SK-N-SH treated with all-trans-retinoic acid at 6 μM for 48 hours (cell line): ENCODE data around the gene ARID5A.
"Not testable (repeated sequence)": the region's sequence is repeated elsewhere in the genome, so short reads cannot be mapped to it uniquely, and the experiment has no call there.

Experiments used
- ATAC-seq: fragments of 200-7000 bp; cut with Tn5 transposase; 3 replicates; pipeline ENCODE4 v1.9.1; 2020; ENCODE audit warnings: mild to moderate bottlenecking, moderate library complexity
- ARNTL ChIP-seq: fragments of 450-650 bp; formaldehyde crosslinking; IDR thresholded peaks from 2 replicates; pipeline ENCODE4 v1.5.0; 2020; ENCODE audit warnings: low read depth, mild to moderate bottlenecking, moderate library complexity, borderline replicate concordance
- BACH2 ChIP-seq: fragments of 250-450 bp; sonication (Bioruptor Pico); IDR thresholded peaks from 2 replicates; pipeline ENCODE4 v1.9.0; 2021; ENCODE audit warnings: mild to moderate bottlenecking, borderline replicate concordance
- CSDC2 ChIP-seq: fragments of 250-450 bp; sonication (Bioruptor Pico); IDR thresholded peaks from 2 replicates; pipeline ENCODE4 v1.5.0; 2020; ENCODE audit warnings: mild to moderate bottlenecking, moderate library complexity
- ESRRG ChIP-seq: fragments of 250-450 bp; sonication (Bioruptor Pico); IDR thresholded peaks from 2 replicates; pipeline ENCODE4 v1.6.1; 2021; ENCODE audit warnings: mild to moderate bottlenecking
- ISL1 ChIP-seq: fragments of 250-450 bp; sonication (Bioruptor Pico); IDR thresholded peaks from 2 replicates; pipeline ENCODE4 v2.1.2; 2022; ENCODE audit warnings: mild to moderate bottlenecking, moderate library complexity
- OSR1 ChIP-seq: fragments of 250-450 bp; sonication (Bioruptor Pico); IDR thresholded peaks from 2 replicates; pipeline ENCODE4 v1.8.0; 2022; ENCODE audit warnings: moderate library complexity, mild to moderate bottlenecking, inconsistent platforms
- PPARA ChIP-seq: fragments of 250-450 bp; sonication (Bioruptor Pico); IDR thresholded peaks from 2 replicates; pipeline ENCODE4 v1.5.0; 2020; ENCODE audit warnings: mild to moderate bottlenecking, borderline replicate concordance
- RARB ChIP-seq: fragments of 250-450 bp; sonication (Bioruptor Pico); IDR thresholded peaks from 2 replicates; pipeline ENCODE4 v1.8.0; 2021; ENCODE audit warnings: mild to moderate bottlenecking, moderate library complexity
- TCF4 ChIP-seq: fragments of 250-450 bp; sonication (Bioruptor Pico); IDR thresholded peaks from 2 replicates; pipeline ENCODE4 v1.8.0; 2021; ENCODE audit warnings: mild to moderate bottlenecking, moderate library complexity, borderline replicate concordance
- TOX ChIP-seq: fragments of 250-450 bp; sonication (Bioruptor Pico); IDR thresholded peaks from 2 replicates; pipeline ENCODE4 v1.8.0; 2021; ENCODE audit warnings: mild to moderate bottlenecking, moderate library complexity, borderline replicate concordance
- TSHZ2 ChIP-seq: fragments of 250-450 bp; sonication (Bioruptor Pico); IDR thresholded peaks from 2 replicates; pipeline ENCODE4 v1.5.0; 2020; ENCODE audit warnings: mild to moderate bottlenecking, moderate library complexity
- ZC3H10 ChIP-seq: fragments of 250-450 bp; sonication (Bioruptor Pico); IDR thresholded peaks from 2 replicates; pipeline ENCODE4 v1.5.1; 2021; ENCODE audit warnings: mild to moderate bottlenecking, moderate library complexity
- ZFP3 ChIP-seq: fragments of 250-450 bp; sonication (Bioruptor Pico); IDR thresholded peaks from 2 replicates; pipeline ENCODE4 v1.5.0; 2020; ENCODE audit warnings: mild to moderate bottlenecking, moderate library complexity
- ZFP30 ChIP-seq: fragments of 450-650 bp; formaldehyde crosslinking; IDR thresholded peaks from 2 replicates; pipeline ENCODE4 v1.5.0; 2022; ENCODE audit warnings: mild to moderate bottlenecking, moderate library complexity
- ZNF565 ChIP-seq: fragments of 450-650 bp; formaldehyde crosslinking; conservative IDR thresholded peaks from 2 replicates; pipeline ENCODE4 v1.5.0; 2020; ENCODE audit warnings: low read depth, mild to moderate bottlenecking, moderate library complexity
- ZNF70 ChIP-seq: fragments of 450-650 bp; formaldehyde crosslinking; IDR thresholded peaks from 2 replicates; pipeline ENCODE4 v1.5.0; 2020; ENCODE audit warnings: mild to moderate bottlenecking, moderate library complexity
- ZNF8 ChIP-seq: fragments of 450-650 bp; formaldehyde crosslinking; IDR thresholded peaks from 2 replicates; pipeline ENCODE4 v1.5.0; 2020; ENCODE audit warnings: mild to moderate bottlenecking, moderate library complexity
- TF ChIP-seq, protein P1 (sequence below): fragments of 250-450 bp; sonication (Bioruptor Pico); IDR thresholded peaks from 2 replicates; pipeline ENCODE4 v1.5.1; 2020; ENCODE audit warnings: low read depth, mild to moderate bottlenecking, moderate library complexity
- TF ChIP-seq, protein P2 (sequence below): fragments of 250-450 bp; sonication (Bioruptor Pico); IDR thresholded peaks from 2 replicates; pipeline ENCODE4 v1.5.1; 2021; ENCODE audit warnings: mild to moderate bottlenecking, moderate library complexity
- TF ChIP-seq, protein P3 (sequence below): fragments of 250-450 bp; sonication (Bioruptor Pico); IDR thresholded peaks from 2 replicates; pipeline ENCODE4 v1.8.0; 2020; ENCODE audit warnings: mild to moderate bottlenecking, moderate library complexity, borderline replicate concordance
- TF ChIP-seq, protein P4 (sequence below): fragments of 250-450 bp; sonication (Bioruptor Pico); IDR thresholded peaks from 2 replicates; pipeline ENCODE4 v1.8.0; 2021; ENCODE audit warnings: low read depth, mild to moderate bottlenecking, moderate library complexity, borderline replicate concordance

Gene ARID5A

DNA sequence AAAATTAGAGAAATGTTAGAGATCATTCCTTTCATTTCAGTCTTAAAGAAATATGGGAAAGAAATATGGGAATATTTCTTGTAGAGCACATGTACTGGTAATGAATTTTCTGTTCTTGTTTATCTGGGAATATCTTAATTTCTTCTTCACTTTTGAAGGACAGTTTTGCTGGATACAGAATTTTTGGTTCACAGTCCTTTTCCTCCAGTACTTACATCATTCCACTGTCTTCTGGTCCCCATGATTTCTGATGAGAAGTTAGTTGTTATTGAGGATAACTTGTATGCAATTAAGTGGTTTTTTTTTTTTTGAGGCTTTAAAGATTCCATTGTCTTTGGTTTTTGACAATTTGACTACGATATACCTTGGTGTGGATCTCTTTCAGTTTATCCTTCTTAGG lies 42.4 kb upstream of the ARID5A start (continued):
- TF ChIP-seq, protein P1, sequence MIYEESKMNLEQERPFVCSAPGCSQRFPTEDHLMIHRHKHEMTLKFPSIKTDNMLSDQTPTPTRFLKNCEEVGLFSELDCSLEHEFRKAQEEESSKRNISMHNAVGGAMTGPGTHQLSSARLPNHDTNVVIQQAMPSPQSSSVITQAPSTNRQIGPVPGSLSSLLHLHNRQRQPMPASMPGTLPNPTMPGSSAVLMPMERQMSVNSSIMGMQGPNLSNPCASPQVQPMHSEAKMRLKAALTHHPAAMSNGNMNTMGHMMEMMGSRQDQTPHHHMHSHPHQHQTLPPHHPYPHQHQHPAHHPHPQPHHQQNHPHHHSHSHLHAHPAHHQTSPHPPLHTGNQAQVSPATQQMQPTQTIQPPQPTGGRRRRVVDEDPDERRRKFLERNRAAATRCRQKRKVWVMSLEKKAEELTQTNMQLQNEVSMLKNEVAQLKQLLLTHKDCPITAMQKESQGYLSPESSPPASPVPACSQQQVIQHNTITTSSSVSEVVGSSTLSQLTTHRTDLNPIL (CRISPR knock-in tag) = no peak

GRCh38 chr2:96495982-96496629 lies 40.4 kb upstream of the ARID5A start:
- no peak for ATAC-seq
- TF ChIP-seq ARNTL (CRISPR knock-in tag) (no peak), TCF4 (CRISPR knock-in tag) (no peak), ZNF8 (no peak), TOX (no peak), PPARA (CRISPR knock-in tag) (no peak), ZC3H10 (CRISPR knock-in tag) (no peak), ZFP30 (no peak)
- TF ChIP-seq, protein P1 (CRISPR knock-in tag) = no peak
- TF ChIP-seq, protein P2, sequence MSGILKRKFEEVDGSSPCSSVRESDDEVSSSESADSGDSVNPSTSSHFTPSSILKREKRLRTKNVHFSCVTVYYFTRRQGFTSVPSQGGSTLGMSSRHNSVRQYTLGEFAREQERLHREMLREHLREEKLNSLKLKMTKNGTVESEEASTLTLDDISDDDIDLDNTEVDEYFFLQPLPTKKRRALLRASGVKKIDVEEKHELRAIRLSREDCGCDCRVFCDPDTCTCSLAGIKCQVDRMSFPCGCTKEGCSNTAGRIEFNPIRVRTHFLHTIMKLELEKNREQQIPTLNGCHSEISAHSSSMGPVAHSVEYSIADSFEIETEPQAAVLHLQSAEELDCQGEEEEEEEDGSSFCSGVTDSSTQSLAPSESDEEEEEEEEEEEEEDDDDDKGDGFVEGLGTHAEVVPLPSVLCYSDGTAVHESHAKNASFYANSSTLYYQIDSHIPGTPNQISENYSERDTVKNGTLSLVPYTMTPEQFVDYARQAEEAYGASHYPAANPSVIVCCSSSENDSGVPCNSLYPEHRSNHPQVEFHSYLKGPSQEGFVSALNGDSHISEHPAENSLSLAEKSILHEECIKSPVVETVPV (CRISPR knock-in tag) = no peak

GRCh38 chr2:96498021-96498431 lies 38.5 kb upstream of the ARID5A start:
- TF ChIP-seq PPARA (CRISPR knock-in tag) = no peak
- ATAC-seq = no peak; the same call in 2 of the 3 replicates

DNA sequence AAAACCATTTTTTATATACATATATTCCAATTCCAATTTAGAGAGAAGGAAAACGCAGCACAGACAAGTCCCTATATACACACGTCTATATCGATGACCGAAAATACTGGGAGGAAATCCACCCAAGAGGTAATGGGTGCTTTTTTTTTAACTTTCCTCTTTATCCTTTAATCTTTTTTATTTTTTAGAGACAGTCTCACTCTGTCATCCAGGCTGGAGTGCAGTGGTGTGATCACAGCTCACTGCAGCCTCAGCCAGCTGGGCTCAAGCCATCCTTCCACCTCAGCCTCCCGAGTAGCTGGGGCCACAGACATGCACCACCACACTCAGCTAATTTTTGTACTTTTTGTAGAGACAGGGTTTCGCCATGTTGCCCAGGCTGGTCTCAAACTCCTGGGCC lies 37.9 kb upstream of the ARID5A start:
- not testable (repeated sequence) for ATAC-seq

DNA sequence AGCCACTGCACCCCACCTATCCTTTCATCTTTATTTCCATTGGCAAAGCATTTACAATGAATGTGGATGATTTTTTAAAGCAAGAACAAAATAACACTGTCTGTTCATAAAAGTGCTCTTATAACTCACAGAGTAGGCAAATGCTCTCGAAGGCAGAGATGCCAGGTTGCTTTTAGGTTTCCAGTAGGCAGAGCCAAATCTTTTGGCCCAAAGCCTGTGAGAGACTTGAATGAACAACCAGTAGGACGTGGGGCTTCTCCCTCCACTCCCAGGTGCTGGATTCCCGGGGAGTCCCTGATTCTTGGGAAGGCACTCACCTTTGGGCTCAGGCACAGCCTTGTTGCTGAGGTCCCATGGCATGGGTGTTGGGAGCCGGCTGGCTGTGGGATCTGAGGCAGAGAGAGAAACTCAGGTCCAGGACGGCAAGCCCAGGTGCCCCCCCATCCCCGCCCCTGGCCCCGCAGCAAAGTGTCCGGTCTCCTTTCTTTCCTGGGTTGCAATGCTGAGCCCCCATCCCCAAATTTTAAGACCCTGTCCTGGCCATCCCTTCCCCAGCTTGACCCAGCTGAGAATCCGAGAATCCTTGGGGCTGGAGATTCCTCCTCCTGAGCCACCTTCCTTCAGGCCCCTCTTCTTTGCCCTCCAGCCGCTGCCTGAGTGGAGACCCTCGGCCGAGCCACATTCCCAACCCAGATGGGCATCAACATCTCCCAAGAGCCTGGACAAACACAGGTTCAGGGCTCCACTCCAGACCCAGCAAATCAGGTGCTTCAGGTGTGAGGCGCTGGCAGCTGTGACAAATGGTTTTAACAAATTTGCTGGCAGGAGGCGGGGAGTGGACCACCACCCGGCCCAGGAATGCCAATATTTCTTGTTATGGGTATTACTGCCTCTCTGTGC lies 37.2 kb upstream of the ARID5A start:
- no peak for ATAC-seq
- TF ChIP-seq ZNF70 (CRISPR knock-in tag) (no peak), CSDC2 (CRISPR knock-in tag) (no peak), ESRRG (CRISPR knock-in tag) (no peak), ZNF8 (no peak), OSR1 (no peak), ZFP3 (CRISPR knock-in tag) (no peak), ISL1 (CRISPR knock-in tag) (no peak), ZNF565 (CRISPR knock-in tag) (no peak), RARB (CRISPR knock-in tag) (no peak), TSHZ2 (CRISPR knock-in tag) (no peak), PPARA (CRISPR knock-in tag) (no peak), TCF4 (CRISPR knock-in tag) (no peak), BACH2 (CRISPR knock-in tag) (no peak)
- TF ChIP-seq, protein P3, sequence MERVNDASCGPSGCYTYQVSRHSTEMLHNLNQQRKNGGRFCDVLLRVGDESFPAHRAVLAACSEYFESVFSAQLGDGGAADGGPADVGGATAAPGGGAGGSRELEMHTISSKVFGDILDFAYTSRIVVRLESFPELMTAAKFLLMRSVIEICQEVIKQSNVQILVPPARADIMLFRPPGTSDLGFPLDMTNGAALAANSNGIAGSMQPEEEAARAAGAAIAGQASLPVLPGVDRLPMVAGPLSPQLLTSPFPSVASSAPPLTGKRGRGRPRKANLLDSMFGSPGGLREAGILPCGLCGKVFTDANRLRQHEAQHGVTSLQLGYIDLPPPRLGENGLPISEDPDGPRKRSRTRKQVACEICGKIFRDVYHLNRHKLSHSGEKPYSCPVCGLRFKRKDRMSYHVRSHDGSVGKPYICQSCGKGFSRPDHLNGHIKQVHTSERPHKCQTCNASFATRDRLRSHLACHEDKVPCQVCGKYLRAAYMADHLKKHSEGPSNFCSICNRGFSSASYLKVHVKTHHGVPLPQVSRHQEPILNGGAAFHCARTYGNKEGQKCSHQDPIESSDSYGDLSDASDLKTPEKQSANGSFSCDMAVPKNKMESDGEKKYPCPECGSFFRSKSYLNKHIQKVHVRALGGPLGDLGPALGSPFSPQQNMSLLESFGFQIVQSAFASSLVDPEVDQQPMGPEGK = no peak
- TF ChIP-seq, protein P1 (CRISPR knock-in tag) = no peak
- TF ChIP-seq, protein P4, sequence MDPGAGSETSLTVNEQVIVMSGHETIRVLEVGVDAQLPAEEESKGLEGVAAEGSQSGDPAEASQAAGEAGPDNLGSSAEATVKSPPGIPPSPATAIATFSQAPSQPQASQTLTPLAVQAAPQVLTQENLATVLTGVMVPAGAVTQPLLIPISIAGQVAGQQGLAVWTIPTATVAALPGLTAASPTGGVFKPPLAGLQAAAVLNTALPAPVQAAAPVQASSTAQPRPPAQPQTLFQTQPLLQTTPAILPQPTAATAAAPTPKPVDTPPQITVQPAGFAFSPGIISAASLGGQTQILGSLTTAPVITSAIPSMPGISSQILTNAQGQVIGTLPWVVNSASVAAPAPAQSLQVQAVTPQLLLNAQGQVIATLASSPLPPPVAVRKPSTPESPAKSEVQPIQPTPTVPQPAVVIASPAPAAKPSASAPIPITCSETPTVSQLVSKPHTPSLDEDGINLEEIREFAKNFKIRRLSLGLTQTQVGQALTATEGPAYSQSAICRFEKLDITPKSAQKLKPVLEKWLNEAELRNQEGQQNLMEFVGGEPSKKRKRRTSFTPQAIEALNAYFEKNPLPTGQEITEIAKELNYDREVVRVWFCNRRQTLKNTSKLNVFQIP (CRISPR knock-in tag) = no peak
